Mesenchymal stem cell (in vitro differentiated cells and primary cell): ENCODE results near the gene CDC40.

ENCODE experiments used
- DNase-seq: peaks from one replicate; pipeline ENCODE4 v3.0.0-alpha.2; 2013
- H2AFZ ChIP-seq: one replicate; pipeline ENCODE4 v1.6.1; 2013; ENCODE audit warnings: low read depth, mild to moderate bottlenecking, control low read depth, inconsistent platforms, low read length, moderate library complexity
- H2AK5ac ChIP-seq: 2 replicates; pipeline ENCODE4 v1.6.1; 2013; ENCODE audit warnings: low read length, moderate library complexity, mild to moderate bottlenecking, inconsistent platforms; ENCODE audit not compliant: severe bottlenecking
- H2BK120ac ChIP-seq: one replicate; pipeline ENCODE4 v1.6.1; 2013; ENCODE audit warnings: low read depth, mild to moderate bottlenecking, inconsistent platforms, low read length, moderate library complexity
- H2BK12ac ChIP-seq, 2 experiments: one replicate each; pipeline ENCODE4 v1.6.1; 2013; ENCODE audit warnings: inconsistent platforms in 2 of 2, low read length in 2 of 2, mild to moderate bottlenecking in 2 of 2, moderate library complexity in 2 of 2, control low read depth in 1 of 2
- H2BK15ac ChIP-seq: one replicate; pipeline ENCODE4 v1.6.1; 2013; ENCODE audit warnings: mild to moderate bottlenecking, low read depth, inconsistent platforms; ENCODE audit not compliant: poor library complexity, severe bottlenecking
- H2BK5ac ChIP-seq: 2 replicates; pipeline ENCODE4 v1.6.1; 2013; ENCODE audit warnings: low read depth, mild to moderate bottlenecking, low read length, control low read depth, inconsistent platforms; ENCODE audit not compliant: poor library complexity, severe bottlenecking
- H3K14ac ChIP-seq, 2 experiments: one replicate each; pipeline ENCODE4 v1.6.1; 2013; ENCODE audit warnings: inconsistent platforms in 2 of 2, low read length in 2 of 2, control low read depth in 1 of 2, mild to moderate bottlenecking in 1 of 2, moderate library complexity in 1 of 2
- H3K18ac ChIP-seq, 2 experiments: one replicate each; pipeline ENCODE4 v1.6.1; 2013; ENCODE audit warnings: inconsistent platforms in 2 of 2, low read length in 2 of 2, control low read depth in 1 of 2, low read depth in 1 of 2, mild to moderate bottlenecking in 1 of 2
- H3K23ac ChIP-seq, 2 experiments: one replicate each; pipeline ENCODE4 v1.6.1; 2013; ENCODE audit warnings: inconsistent platforms in 2 of 2, low read length in 2 of 2, mild to moderate bottlenecking in 2 of 2, moderate library complexity in 2 of 2, control low read depth in 1 of 2
- H3K27ac ChIP-seq: 2 replicates; pipeline ENCODE4 v1.5.1; 2013; ENCODE audit warnings: mild to moderate bottlenecking, moderate library complexity, low read length, control low read depth, inconsistent platforms; ENCODE audit not compliant: poor library complexity, severe bottlenecking
- H3K27me3 ChIP-seq, 2 experiments: 2 replicates each; pipeline versions ENCODE4 v1.6.1 to v1.7.0; 2013; ENCODE audit warnings: low read length in 2 of 2, mild to moderate bottlenecking in 2 of 2, moderate library complexity in 2 of 2, control low read depth in 1 of 2, inconsistent platforms in 1 of 2; ENCODE audit not compliant: control insufficient read depth in 1 of 2, insufficient read depth in 1 of 2
- H3K36me3 ChIP-seq, 2 experiments: 2 replicates each; pipeline versions ENCODE4 v1.6.1 to v1.7.0; 2013; ENCODE audit warnings: low read length in 2 of 2, control low read depth in 1 of 2, inconsistent platforms in 1 of 2, low read depth in 1 of 2, mild to moderate bottlenecking in 1 of 2; ENCODE audit not compliant: insufficient read depth in 2 of 2, control insufficient read depth in 1 of 2
- H3K4ac ChIP-seq, 2 experiments: one replicate each; pipeline ENCODE4 v1.6.1; 2013; ENCODE audit warnings: inconsistent platforms in 2 of 2, low read length in 2 of 2, mild to moderate bottlenecking in 2 of 2, moderate library complexity in 2 of 2, control low read depth in 1 of 2, low read depth in 1 of 2
- H3K4me1 ChIP-seq: 2 replicates; pipeline ENCODE4 v1.6.1; 2013; ENCODE audit warnings: low read depth, low read length, control low read depth; ENCODE audit not compliant: control insufficient read depth, insufficient read depth
- H3K4me2 ChIP-seq: 2 replicates; pipeline ENCODE4 v1.6.1; 2013; ENCODE audit warnings: low read length, mild to moderate bottlenecking, inconsistent platforms; ENCODE audit not compliant: poor library complexity, severe bottlenecking
- H3K4me3 ChIP-seq, 2 experiments: 2 replicates each; pipeline versions ENCODE4 v1.5.1 to v1.7.0; 2013; ENCODE audit warnings: low read length in 2 of 2, mild to moderate bottlenecking in 2 of 2, control low read depth in 1 of 2, low read depth in 1 of 2; ENCODE audit not compliant: insufficient read depth in 1 of 2
- H3K79me1 ChIP-seq: replicated peaks from 2 replicates; pipeline ENCODE4 v1.6.1; 2013; ENCODE audit warnings: mild to moderate bottlenecking, control low read depth, low read length, inconsistent platforms; ENCODE audit not compliant: poor library complexity, severe bottlenecking
- H3K9ac ChIP-seq: 2 replicates; pipeline ENCODE4 v1.7.0; 2013; ENCODE audit warnings: mild to moderate bottlenecking, low read length, moderate library complexity
- H3K9me3 ChIP-seq: 2 replicates; pipeline ENCODE4 v1.7.0; 2013; ENCODE audit warnings: mild to moderate bottlenecking, low read length; ENCODE audit not compliant: control insufficient read depth
- H4K8ac ChIP-seq: one replicate; pipeline ENCODE4 v1.6.1; 2013; ENCODE audit warnings: inconsistent platforms, mild to moderate bottlenecking, low read length, moderate library complexity
- H4K91ac ChIP-seq: one replicate; pipeline ENCODE4 v1.6.1; 2013; ENCODE audit warnings: mild to moderate bottlenecking, low read length, inconsistent platforms
- WGBS: methylation state at CpG from one replicate; pipeline ENCODE4 v1.1.7; 2013; ENCODE audit warnings: mixed read lengths; 5-methylcytosine and 5-hydroxymethylcytosine counted together

Gene CDC40

GRCh38 chr6:110198561-110198960 lies 18.3 kb downstream of the CDC40 start:
- H3K27ac ChIP-seq = no peak overlapping the region
- H2AK5ac ChIP-seq = no peak overlapping the region
- peaks cover 0 to 23% of the 10 kb centered on the region in 2 experiments for H3K36me3 ChIP-seq
- no peak overlapping the region for H3K23ac ChIP-seq
- no peak overlapping the region for H3K4me2 ChIP-seq
- no peak for DNase-seq
- H3K4ac ChIP-seq = no peak overlapping the region
- H4K8ac ChIP-seq = no peak overlapping the region
- H3K9ac ChIP-seq = no peak overlapping the region
- 94% methylated on average over 1 of the region's 3 CpGs for WGBS
- H2BK120ac ChIP-seq = no peak overlapping the region
- H3K14ac ChIP-seq = no peak overlapping the region
- no peaks in the 10 kb centered on the region for H3K4me1 ChIP-seq
- no peaks in the 10 kb centered on the region for H3K27me3 ChIP-seq
- no peak overlapping the region for H2AFZ ChIP-seq
- no peak overlapping the region for H3K4me3 ChIP-seq
- H3K9me3 ChIP-seq = no peaks in the 10 kb centered on the region
- peaks cover 12% of the 10 kb centered on the region for H3K79me1 ChIP-seq
- no peak overlapping the region for H3K18ac ChIP-seq
- H2BK5ac ChIP-seq = no peak overlapping the region
- no peak overlapping the region for H2BK15ac ChIP-seq
- H2BK12ac ChIP-seq = no peak overlapping the region
- no peak overlapping the region for H4K91ac ChIP-seq

GRCh38 chr6:110201151-110201884 lies 21.1 kb downstream of the CDC40 start:
- no peak overlapping the region for H2BK120ac ChIP-seq
- H2BK12ac ChIP-seq = no peak overlapping the region
- H3K18ac ChIP-seq = no peak overlapping the region
- no peak overlapping the region for H2BK15ac ChIP-seq
- no peak overlapping the region for H2AK5ac ChIP-seq
- H3K27ac ChIP-seq = no peak overlapping the region
- H3K79me1 ChIP-seq = peaks cover 14% of the 10 kb centered on the region
- H2AFZ ChIP-seq = no peak overlapping the region
- peaks cover 0 to 13% of the 10 kb centered on the region in 2 experiments for H3K36me3 ChIP-seq
- H3K4me3 ChIP-seq = no peak overlapping the region
- 100% methylated on average over 1 of the region's 3 CpGs for WGBS
- no peak overlapping the region for H3K9ac ChIP-seq
- H3K23ac ChIP-seq = no peak overlapping the region
- H3K14ac ChIP-seq = no peak overlapping the region
- no peaks in the 10 kb centered on the region for H3K27me3 ChIP-seq
- no peak overlapping the region for H2BK5ac ChIP-seq
- no peaks in the 10 kb centered on the region for H3K4me1 ChIP-seq
- H4K8ac ChIP-seq = no peak overlapping the region
- H3K9me3 ChIP-seq = no peaks in the 10 kb centered on the region
- DNase-seq = no peak
- H3K4me2 ChIP-seq = no peak overlapping the region
- H4K91ac ChIP-seq = no peak overlapping the region
- H3K4ac ChIP-seq = no peak overlapping the region

GRCh38 chr6:110207652-110208051 lies 27.4 kb downstream of the CDC40 start:
- no peak for DNase-seq

GRCh38 chr6:110211753-110212152 lies 31.5 kb downstream of the CDC40 start:
- Histone ChIP-seq H2AK5ac (no peak overlapping the region), H3K14ac (no peak overlapping the region), H2BK12ac (no peak overlapping the region), H3K79me1 (peaks cover 2% of the 10 kb centered on the region), H3K27me3 (no peaks in the 10 kb centered on the region), H3K4me3 (no peak overlapping the region), H4K8ac (no peak overlapping the region), H3K9ac (no peak overlapping the region), H3K4me1 (no peaks in the 10 kb centered on the region), H3K9me3 (no peaks in the 10 kb centered on the region), H3K18ac (no peak overlapping the region), H2BK5ac (no peak overlapping the region), H2BK120ac (no peak overlapping the region), H2BK15ac (no peak overlapping the region), H2AFZ (no peak overlapping the region), H3K27ac (no peak overlapping the region), H3K4me2 (no peak overlapping the region), H4K91ac (no peak overlapping the region), H3K23ac (no peak overlapping the region), H3K36me3 (peaks cover 4 to 90% of the 10 kb centered on the region in 2 experiments), H3K4ac (no peak overlapping the region)
- no peak for DNase-seq
- whole genome bisulfite sequencing = no CpG with 5 or more reads among the region's 1 CpG

More at GRCh38 chr6:110207652-110208051, 27.4 kb downstream of the CDC40 start:
- Histone ChIP-seq H3K27ac (no peak overlapping the region), H2BK15ac (no peak overlapping the region), H3K18ac (no peak overlapping the region), H3K4ac (no peak overlapping the region), H3K9me3 (no peaks in the 10 kb centered on the region), H3K4me1 (no peaks in the 10 kb centered on the region), H3K4me2 (no peak overlapping the region), H3K36me3 (peaks cover 4 to 56% of the 10 kb centered on the region in 2 experiments), H3K9ac (no peak overlapping the region), H3K14ac (no peak overlapping the region), H3K4me3 (no peak overlapping the region), H4K8ac (no peak overlapping the region), H2BK5ac (no peak overlapping the region), H3K79me1 (peaks cover 6% of the 10 kb centered on the region), H3K27me3 (no peaks in the 10 kb centered on the region), H2AK5ac (no peak overlapping the region), H4K91ac (no peak overlapping the region), H2AFZ (no peak overlapping the region), H3K23ac (no peak overlapping the region), H2BK12ac (no peak overlapping the region), H2BK120ac (no peak overlapping the region)
- WGBS = 98% methylated on average over 3 of the region's 3 CpGs
